ENCODE measurements around the gene TRAF3. TPM values are rescaled to one million over a fixed set of nuclear protein-coding genes. Genes with fewer than 3 reads are reported as not detected.
"Not testable (repeated sequence)": the region's sequence is repeated elsewhere in the genome, so short reads cannot be mapped to it uniquely, and the experiment has no call there.

TRAF3 gene
- total RNA-seq, 1 donor from 2014 or later, result 18.8 TPM

DNA sequence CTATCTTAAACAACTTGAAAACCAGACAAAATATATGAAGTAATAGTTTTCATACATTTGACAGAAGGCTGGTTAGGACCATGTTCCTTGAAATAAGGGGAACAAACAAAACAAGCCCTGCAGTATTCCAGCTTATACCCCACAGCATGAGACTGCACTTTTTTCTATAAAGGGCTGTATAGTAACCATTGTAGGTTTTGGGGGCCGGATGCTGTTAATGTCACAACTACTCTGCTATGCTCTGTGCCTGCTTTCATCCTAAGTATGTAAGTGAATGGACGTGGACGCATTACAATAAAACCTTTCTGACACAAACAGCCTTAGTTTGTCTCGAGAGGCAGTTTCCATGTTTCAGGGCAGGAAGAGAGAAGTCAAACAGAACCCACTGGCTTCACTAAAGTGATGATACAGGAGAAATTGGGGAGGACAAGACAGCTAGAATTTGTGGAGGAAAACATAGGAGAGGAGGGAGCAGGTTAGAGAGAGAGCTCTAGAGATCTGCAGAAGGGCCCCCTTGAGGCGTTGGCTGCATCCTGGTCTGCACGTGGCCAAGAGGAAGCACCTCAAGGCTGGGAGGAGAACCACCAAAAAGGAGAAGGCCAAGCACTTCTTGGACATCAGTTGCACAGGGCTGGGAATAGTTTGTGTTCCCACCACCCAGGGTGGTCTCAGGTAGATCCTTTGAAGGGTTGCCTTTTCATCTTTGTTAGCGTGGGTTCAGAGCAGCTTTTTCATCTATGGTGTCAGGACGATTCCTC is 63.7 kb downstream of the TRAF3 start:
- ATAC-seq (no peak), DNase-seq (ENCODE audit: low spot score) (no peak)
- intact Hi-C loops (cut with DNase I), result no loop called here

DNA sequence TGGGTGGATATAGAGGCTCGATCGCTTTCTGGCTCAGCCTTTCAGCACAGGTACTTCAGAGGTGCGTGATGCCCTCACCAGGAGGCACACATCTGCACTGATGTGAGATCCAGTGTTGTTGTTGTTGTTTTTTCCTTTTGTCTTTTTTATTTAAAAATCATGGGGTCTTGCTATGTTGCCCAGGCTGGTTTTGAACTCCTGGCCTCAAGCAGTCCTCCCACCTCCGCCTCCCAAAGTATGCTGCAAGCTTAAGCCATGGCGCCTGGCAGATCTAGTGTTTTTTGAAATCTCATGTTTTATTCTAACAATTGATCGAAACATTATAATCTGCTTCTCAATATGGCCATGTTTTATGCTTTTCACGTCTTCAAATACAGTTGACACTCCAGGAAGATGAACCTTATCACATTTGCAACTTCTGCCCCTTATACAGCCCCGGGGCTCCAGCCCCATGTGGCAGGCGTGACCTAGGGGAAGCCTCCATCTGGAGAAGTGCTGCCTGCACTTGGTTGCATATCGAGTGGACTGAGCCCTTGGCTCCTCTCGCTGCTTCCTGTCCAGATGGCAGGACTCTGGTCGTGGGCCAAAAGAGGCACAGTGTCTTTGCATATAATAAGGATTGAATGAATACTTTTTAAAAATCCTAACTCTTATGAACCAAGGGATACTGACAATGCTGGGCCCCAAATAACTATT is 71.7 kb downstream of the TRAF3 start:
- DNase-seq (ENCODE audit: low spot score) (peak; percentile 72), ATAC-seq (peak; percentile 93)
- intact Hi-C loops (cut with DNase I), result no loop called here

DNA sequence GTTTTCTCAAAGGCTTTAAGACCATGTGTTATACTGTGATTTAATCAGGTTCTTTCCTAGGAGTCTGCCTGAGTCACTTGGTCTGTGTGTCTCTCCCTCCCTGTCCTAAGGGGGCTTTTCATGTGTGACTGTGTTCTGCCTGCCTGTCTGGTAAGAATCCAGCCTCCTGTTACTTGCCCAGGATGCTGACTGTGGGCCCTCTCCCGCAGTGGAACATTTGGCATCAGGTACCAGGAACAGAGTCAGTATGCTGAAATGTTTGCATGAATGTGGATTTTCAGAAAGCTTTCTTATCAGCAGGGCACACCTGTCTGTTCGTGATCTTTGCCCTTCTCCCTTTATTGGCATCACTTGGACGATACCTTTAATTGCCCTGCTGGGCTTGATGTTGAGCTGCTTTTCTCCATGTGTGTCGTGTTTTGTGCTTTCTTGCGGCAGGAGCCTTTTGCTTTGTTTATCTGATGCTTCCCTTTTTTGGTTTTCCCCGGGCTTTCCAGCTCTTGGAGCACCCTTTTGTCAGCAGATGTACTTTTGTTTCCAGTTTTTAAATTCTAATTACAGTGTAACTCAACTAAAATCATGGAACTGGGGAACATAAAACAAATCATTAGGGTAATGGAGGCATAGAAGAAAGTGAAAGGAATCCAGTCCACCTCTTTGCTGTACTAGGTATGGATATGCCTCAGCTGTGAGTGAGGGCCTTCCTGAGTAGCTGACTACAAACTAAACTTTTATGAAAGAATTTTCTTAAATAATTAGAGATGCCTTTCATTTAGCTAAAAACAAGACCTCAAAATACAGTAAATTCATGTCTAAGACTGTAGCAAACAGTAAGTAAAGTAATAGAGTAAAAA is 72.5 kb downstream of the TRAF3 start:
- intact Hi-C loops (cut with DNase I), result no loop called here
- ATAC-seq (peak; percentile 58), DNase-seq (ENCODE audit: low spot score) (no peak)

DNA sequence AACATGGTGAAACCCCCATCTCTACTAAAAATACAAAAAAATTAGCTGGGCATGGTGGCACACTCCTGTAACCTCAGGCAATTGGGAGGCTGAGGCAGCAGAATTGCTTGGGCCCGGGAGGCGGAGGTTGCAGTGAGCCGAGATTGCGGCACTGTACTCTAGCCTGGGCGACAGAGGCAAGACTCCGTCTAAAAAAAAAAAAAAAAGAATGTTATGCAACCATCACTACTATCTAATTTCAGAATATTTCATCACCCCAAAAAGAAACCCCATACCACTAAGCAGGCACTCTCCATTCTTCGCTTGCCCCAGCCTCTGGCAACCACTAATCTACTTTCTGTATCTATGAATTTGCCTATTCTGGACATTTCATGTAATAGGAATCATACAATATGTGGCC is 76.4 kb downstream of the TRAF3 start:
- ATAC-seq (no peak), DNase-seq (ENCODE audit: low spot score) (no peak)
- intact Hi-C loops (cut with DNase I), result no loop called here

DNA sequence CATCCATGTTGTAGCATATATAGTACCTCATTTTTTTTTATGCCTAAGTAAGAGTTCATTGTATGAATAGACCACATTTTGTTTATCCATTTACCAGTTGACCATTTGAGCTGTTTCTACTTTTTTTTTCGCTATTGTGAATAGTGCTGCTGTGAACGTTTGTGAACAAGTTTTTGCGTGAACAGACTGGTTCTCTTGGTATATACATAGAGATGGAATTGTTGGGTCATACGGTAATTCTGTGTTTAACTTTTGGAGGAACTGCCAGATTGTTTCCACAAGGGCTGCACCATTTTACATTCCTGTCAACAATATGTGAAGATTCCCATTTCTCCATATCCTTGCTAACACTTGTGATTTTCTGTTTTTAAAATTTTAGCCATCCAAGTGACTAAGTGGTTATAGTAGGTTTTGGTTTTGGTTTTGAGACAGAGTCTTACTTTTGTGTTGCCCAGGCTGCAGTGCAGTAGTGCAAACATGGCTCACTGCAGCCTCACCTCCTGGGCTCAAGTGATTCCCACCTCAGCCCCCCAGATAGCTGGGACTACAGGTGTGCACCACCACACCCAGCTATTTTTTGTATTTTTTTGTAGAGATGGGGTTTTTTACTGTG is 76.9 kb downstream of the TRAF3 start:
- intact Hi-C loops (cut with DNase I), result no loop called here
- DNase-seq (ENCODE audit: low spot score) (no peak), ATAC-seq (no peak)

DNA sequence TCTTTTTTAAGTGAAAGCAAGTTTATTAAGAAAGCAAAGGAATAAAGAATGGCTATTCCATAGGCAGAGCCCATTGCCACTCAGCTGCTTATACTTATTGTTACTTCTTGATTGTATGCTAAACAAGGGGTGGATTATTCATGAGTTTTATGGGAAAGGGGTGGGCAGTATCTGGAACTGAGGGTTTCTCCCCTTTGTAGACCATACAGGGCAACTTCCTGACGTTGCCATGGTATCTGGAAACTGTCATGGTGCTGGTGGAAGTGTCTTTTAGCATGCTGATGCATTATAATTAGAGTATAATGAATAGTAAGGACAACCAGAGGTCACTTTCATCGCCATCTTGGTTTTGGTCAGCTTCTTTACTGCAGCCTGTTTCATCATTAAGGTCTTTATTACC is 78.9 kb downstream of the TRAF3 start:
- intact Hi-C loops (cut with DNase I), result no loop called here
- no peak for DNase-seq (ENCODE audit: low spot score)
- no peak for ATAC-seq

DNA sequence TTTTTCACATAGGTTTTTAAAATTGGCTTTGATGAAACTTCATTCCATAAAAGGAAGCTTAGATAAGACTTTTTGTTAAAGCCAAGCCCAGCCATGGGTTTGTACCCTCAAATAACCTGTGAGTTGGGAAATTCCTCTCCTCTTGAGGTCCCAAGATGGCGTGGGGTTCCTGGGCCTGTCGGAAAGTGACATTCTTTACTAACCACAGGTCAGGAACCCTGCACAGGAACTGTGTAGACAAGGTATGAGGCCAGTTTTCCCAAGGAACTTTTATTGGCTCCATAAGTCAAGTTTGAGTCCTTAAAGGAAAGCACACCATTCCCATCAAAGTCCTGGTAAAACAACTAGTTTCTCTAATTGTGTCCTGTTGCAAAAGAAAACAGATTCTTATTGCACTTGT is 80.2 kb downstream of the TRAF3 start:
- intact Hi-C loops (cut with DNase I), result no loop called here
- ATAC-seq (no peak), DNase-seq (ENCODE audit: low spot score) (no peak)

DNA sequence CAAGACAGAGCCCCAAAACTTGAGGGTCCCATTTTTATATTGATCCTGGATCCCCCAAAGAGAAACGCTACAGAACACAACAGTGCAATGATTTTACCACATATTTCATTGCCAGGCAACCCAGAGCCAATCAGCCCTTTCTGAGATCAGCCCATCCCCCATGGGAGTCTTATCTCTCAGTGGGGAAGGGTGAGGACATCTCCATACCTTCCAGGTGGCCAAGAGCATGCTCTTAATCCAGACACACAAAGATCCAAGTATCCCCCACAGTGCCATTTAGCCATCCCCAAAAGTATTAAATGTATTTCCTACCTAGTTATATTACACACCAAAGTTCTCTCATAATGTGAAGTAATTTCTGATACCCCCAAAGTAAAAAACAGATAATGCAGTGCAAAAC is 82.7 kb downstream of the TRAF3 start:
- ATAC-seq (no peak), DNase-seq (ENCODE audit: low spot score) (no peak)
- intact Hi-C loops (cut with DNase I), result no loop called here

DNA sequence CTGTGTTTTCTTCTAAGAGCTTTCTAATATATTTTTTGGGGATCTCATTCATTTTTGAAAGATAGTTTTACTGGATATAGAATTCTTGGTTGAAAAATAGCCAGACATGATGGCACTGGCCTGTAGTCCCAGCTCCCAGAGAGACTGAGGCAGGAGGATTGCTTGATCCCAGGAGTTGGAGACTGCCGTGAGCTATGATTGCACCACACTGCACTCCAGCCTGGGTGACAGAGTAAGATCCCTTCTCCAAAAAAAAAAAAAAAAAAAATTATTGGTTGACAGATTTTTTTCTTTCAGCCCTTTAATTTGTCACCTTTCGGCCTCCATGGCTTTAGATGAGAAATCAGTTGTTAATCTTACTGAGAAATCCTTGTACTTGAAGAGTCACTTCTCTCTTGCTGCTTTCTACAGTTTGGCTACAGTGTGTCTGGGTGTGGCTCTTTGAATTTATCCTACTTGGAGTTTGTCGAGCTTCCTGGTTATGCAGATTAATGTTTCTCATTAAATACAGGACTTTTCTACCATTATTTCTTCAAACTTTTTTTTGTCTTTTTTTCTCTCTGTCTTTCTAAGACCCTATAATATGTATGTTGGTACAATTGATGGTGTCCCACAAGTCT is 85.0 kb downstream of the TRAF3 start:
- intact Hi-C loops (cut with DNase I), result no loop called here
- DNase-seq (ENCODE audit: low spot score) (no peak), ATAC-seq (no peak)

DNA sequence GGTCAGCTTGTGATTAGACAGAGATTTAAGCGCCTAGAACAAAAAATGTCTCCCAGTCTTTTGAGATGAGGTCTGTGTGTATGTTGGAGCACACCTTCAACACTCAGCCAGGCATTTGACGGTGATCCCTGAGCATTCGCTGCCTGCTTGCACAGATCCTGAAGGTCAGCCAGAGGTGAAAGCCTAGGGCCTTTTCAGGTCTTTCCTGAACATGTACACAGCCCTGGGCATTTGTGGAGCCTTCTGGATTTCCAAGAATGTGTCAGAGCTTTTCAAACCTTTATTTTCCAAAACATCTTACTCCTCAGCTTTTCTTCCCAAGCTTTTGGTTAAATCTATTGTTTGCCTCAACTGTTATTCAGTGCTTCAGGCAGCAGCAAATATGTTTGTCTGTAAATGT is 86.1 kb downstream of the TRAF3 start:
- DNase-seq (ENCODE audit: low spot score) (no peak), ATAC-seq (no peak)
- intact Hi-C loops (cut with DNase I), result no loop called here

DNA sequence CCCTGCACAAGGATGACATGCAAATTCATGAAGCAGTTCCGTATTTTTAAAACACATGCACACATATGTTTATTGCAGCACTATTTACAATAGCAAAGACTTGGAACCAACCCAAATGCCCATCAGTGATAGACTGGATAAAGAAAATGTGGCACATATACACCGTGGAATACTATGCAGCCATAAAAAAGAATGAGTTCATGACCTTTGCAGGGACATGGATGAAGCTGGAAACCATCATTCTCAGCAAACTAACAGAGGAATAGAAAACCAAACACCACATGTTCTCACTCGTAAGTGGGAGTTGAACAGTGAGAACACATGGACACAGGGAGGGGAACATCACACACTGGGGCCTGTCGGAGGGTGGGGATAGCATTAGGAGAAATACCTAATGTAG is 88.7 kb downstream of the TRAF3 start:
- intact Hi-C loops (cut with DNase I); ATAC-seq: not testable (repeated sequence)

DNA sequence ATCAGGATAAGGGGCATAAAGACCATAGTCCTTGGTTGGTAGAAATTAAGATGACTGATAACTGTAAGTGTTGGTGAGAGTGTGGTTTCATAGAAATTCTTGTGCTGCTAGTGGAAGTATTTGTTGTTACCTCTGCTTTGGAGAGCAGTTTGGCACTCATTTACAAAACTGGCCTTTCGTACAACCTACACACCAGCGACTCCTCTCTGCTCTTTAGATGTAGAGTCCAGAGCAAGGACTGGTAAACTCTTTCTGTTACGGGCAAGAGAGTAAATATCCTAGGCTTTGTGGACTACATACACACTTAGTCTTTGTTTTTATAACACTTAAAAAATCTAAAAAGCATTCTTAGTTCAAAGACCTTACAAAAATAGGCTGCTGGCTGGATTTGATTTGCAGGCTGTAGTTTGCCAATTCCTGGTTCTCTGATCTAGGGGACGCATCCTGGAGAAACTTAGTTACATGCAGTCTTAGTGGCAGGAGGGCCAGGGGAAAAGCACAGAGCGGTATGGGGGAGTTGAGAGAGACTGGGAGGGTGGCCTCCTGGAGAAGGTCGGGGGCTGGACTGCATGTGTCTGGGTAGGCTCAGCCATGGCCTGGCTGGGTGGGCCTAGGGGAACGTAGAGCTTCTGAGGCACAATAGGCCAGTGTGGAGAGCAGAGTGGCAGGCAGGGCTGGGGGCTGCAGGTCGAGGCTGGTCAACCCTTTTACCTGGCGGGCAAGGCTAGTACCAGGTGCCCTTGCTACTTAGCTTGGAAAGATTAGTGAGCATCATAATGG is 89.9 kb downstream of the TRAF3 start:
- intact Hi-C loops (cut with DNase I), result no loop called here
- no peak for DNase-seq (ENCODE audit: low spot score)
- ATAC-seq, result no peak

More for the DNA sequence above, 88.7 kb downstream of the TRAF3 start:
- DNase-seq (ENCODE audit: low spot score), result not testable (repeated sequence)

DNA sequence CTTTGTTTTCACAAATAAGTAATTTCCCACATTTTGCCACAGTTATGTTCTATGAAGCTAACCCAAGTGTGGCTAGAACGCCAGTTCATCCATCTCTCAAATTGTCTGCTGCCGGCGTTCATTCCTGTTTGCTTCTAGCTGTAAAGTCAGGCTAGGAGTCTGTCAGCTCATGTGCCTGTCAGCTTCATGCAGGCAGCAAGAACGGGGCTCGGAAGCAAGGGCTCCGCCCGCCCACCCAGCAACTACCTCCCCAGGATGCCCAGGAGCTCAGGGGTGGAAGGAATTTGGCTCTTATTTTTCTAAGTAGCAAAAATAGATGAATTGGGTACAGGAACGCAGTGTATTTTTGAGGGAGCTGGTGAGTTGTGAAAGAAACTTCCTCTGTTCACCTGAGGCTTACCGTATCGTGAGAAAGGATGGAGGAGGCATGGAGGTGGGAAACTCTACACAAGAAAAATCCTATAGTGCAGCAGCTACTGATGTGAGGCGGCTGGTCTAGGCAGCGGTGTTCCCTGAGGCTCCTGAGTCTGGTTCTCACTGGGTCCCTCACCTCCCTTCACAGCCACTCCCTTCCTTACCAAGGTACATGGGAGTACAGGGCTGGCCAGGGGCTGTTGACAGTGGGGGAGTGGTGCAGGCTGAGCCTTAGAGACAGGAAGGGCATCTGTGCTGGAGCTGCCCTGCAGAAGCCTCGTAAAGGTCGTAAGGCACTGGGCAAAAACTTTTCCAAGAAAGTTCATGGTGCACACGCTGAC is 90.8 kb downstream of the TRAF3 start:
- DNase-seq (ENCODE audit: low spot score) (no peak), ATAC-seq (no peak)
- intact Hi-C loops (cut with DNase I), result no loop called here

DNA sequence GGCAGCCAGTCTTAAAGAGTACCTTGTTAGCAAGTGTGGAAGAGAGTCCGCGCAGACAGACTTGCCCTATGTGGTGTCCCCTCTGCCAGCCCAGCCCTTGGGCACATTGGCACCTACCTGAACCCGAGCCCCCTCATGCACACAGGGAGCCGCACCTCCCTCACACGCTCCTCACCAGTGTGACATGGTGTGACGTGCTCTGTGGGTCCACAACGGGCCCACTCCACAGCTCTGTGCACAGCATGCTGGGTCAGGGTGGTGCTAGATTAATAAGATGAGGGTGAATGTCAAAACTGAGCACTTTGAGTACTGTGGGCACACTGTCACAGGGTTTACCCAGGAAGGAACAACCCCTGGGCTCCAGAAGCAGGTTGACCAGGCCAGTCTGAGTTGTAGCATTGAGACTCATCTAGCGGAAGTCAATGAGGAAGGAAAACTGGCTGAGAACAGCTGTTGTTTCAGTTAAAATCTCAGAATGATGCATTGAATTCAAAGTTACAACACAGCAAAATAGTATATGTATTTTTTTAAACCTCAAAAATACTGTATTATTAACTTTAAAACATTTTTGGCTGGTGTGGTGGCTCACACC is 91.8 kb downstream of the TRAF3 start:
- intact Hi-C loops (cut with DNase I), result no loop called here
- peak; percentile 49 for ATAC-seq
- no peak for DNase-seq (ENCODE audit: low spot score)

DNA sequence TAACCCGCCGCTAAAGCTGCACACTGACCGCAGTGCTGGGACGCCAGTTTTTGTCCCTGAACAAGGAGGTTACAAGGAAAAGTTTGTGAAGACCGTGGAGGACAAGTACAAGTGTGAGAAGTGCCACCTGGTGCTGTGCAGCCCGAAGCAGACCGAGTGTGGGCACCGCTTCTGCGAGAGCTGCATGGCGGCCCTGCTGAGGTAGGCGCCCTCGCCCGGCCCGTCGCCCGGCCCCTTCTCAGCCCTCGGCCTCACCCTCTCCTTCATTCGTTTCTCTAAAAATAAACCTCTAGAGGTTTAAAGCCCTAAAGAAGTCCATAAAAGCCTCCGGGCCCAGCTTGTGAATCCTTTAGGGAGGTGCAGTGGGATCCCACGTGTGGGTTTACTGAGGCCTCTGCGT is 93.0 kb downstream of the TRAF3 start:
- no peak for ATAC-seq
- DNase-seq (ENCODE audit: low spot score), result no peak
- intact Hi-C loops (cut with DNase I), result no loop called here

DNA sequence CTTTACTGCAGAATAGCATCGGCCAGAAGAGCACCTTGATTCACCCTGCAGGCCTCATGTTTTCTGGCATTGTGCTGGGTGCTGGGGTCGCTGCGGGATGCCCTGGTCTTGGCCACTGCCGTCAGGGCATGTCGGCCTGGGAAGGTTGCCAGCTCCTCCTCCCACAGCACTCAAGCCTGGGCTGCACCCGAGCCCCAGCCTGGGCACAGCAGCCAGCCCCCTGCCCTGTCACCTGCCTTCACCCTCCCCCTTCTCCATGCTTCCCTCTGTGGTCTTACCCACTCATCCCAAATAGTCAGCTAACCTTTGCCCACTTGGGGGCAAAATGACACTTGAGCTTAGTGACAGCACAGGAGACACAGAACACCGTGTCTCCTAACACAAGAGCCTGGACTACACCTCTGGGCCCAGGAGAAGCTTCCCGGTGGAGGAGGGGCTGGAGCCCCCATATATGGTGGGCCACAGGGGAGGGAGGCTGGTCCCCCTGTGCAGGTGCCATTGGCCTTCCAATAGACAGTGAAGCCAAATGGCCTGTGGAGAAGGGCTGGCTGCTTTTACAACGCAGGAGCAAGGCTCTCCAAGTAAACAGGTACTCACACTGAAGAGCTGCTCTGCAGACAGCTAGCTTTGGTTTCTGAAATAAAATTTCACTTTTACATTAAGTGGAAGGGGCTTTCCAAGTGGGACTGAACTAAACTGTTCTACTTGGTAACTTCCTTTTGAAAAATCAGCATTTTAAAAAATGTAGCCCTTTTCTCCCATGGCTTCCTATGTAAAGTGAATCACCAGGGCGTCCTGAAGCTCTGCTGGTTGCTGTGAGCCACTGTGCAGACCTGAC is 94.0 kb downstream of the TRAF3 start:
- intact Hi-C loops (cut with DNase I), result no loop called here
- no peak for DNase-seq (ENCODE audit: low spot score)
- ATAC-seq, result no peak

Data from sciatic nerve (tissue), 2 donors.